Spleen (tissue), 7 donors: Measurements from ENCODE around the gene MARK3.

Source experiments
- POLR2A ChIP-seq, 3 donors: fragments of 450-650 bp; IDR thresholded peaks; one replicate each; pipeline ENCODE4 v1.5.1; 2017; ENCODE audit warnings: antibody characterized with exemption in 3 of 3, mild to moderate bottlenecking in 1 of 3
- POLR2AphosphoS5 ChIP-seq, 3 donors: sonication (generic); formaldehyde crosslinking; IDR thresholded peaks; one replicate each; pipeline ENCODE4 v1.5.1; 2017; ENCODE audit warnings: antibody characterized with exemption in 3 of 3
- TF ChIP-seq, protein P1 (sequence below), 11 experiments: fragments of 200-600 bp in 7 of 11; fragments of 450-650 bp in 4 of 11; sonication (generic) in 4 of 11; IDR thresholded peaks in 8 of 11; conservative IDR thresholded peaks in 3 of 11; 1 replicate in 7 of 11; 2 replicates in 4 of 11; pipeline versions ENCODE4 v1.4.0 to v1.8.0; 2016 to 2021; ENCODE audit warnings: antibody characterized with exemption in 11 of 11, inconsistent platforms in 4 of 11, mild to moderate bottlenecking in 1 of 11
- donor health status: DM: no; HTN: no; CAD: no; lungs with moderate emphysema.
- donor health status: DM: no; HTN: no; CAD: no.
- donor health status: DM: no; HTN: no; CAD: no.

DNA sequence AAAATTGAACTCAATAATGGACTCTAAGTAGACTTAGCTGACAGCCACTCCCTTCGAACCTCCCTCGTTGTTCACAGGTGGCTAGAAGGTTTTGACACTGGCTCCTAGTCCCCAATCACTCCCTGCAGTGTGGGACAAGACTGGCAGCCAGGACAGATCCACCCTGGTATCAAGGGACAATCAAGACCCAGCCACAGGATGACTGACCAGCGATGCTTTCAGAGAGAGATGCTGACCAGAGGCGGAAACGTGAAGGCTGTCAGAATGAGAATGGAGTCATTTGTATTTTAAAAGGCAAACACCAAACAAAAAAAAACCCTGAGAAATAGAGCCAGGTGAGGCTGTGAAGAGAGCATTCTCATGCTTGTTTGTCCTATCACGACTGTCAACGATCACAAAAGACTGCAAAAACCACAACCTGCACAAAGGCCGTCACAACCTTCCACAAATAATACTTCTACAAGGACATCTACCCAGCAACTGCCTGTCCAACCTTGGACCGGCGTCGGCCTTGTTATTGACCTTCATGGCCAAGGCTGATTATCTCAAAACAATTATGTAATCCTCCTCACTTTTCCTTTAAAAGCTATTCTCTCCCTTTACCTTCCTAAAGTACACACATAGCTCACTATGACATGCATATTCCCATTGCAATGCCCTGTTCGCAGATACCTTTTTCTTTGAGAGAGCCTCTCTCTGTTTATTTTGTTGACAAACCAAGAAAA lies 38.0 kb upstream of the MARK3 start:
- TF ChIP-seq, protein P1, sequence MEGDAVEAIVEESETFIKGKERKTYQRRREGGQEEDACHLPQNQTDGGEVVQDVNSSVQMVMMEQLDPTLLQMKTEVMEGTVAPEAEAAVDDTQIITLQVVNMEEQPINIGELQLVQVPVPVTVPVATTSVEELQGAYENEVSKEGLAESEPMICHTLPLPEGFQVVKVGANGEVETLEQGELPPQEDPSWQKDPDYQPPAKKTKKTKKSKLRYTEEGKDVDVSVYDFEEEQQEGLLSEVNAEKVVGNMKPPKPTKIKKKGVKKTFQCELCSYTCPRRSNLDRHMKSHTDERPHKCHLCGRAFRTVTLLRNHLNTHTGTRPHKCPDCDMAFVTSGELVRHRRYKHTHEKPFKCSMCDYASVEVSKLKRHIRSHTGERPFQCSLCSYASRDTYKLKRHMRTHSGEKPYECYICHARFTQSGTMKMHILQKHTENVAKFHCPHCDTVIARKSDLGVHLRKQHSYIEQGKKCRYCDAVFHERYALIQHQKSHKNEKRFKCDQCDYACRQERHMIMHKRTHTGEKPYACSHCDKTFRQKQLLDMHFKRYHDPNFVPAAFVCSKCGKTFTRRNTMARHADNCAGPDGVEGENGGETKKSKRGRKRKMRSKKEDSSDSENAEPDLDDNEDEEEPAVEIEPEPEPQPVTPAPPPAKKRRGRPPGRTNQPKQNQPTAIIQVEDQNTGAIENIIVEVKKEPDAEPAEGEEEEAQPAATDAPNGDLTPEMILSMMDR (IDR thresholded peaks at IDR 0.05 in 8 of 11, conservative IDR thresholded peaks at IDR 0.05 in 3 of 11), result no peak
- TF ChIP-seq POLR2A (IDR thresholded peaks at IDR 0.05), result no peak
- TF ChIP-seq POLR2AphosphoS5 (IDR thresholded peaks at IDR 0.05), result peak in 2 of 3 donors; percentile 53 to 58
